CD14-positive monocyte (primary cell): Measurements from ENCODE around the gene DYNC2I2. TPM values are rescaled to one million over a fixed set of nuclear protein-coding genes. Genes with fewer than 3 reads are reported as not detected.

Source experiments
- DNase-seq, 3 donors: peaks; one replicate each; pipeline ENCODE4 v3.0.0-alpha.2; 2011 to 2022
- H2AFZ ChIP-seq: 2 replicates; pipeline ENCODE4 v1.6.0; 2012; ENCODE audit warnings: mild to moderate bottlenecking, low read depth, low read length, inconsistent platforms; ENCODE audit not compliant: insufficient read depth, poor library complexity, severe bottlenecking
- H3K27ac ChIP-seq, 2 donors: 1 replicate in 1 of 2; 2 replicates in 1 of 2; pipeline ENCODE4 v1.5.1; 2012 to 2013; ENCODE audit warnings: low read length in 2 of 2, control low read depth in 1 of 2, inconsistent platforms in 1 of 2, low read depth in 1 of 2, mild to moderate bottlenecking in 1 of 2
- H3K27me3 ChIP-seq, 2 donors: one replicate each; pipeline versions ENCODE4 v1.6.0 to v1.6.1; 2011 to 2013; ENCODE audit warnings: low read length in 2 of 2; ENCODE audit not compliant: control insufficient read depth in 2 of 2, insufficient read depth in 2 of 2
- H3K36me3 ChIP-seq, 2 donors: replicated peaks in 1 of 2; 1 replicate in 1 of 2; 2 replicates in 1 of 2; pipeline versions ENCODE4 v1.5.1 to v1.6.1; 2012 to 2013; ENCODE audit warnings: low read length in 2 of 2, control low read depth in 1 of 2, inconsistent platforms in 1 of 2, mild to moderate bottlenecking in 1 of 2; ENCODE audit not compliant: insufficient read depth in 2 of 2, control insufficient read depth in 1 of 2
- H3K4me1 ChIP-seq, 2 donors: 1 replicate in 1 of 2; 2 replicates in 1 of 2; pipeline versions ENCODE4 v1.5.1 to v1.6.1; 2012 to 2013; ENCODE audit warnings: low read length in 2 of 2, control low read depth in 1 of 2, inconsistent platforms in 1 of 2, mild to moderate bottlenecking in 1 of 2, moderate library complexity in 1 of 2; ENCODE audit not compliant: insufficient read depth in 2 of 2, control insufficient read depth in 1 of 2
- H3K4me2 ChIP-seq: replicated peaks from 2 replicates; pipeline ENCODE3; 2012; ENCODE audit warnings: low read length, moderate library complexity, mild to moderate bottlenecking; ENCODE audit not compliant: poor library complexity, severe bottlenecking; ENCODE audit errors: extremely low read depth
- H3K4me3 ChIP-seq, 3 experiments: fragments of 200-600 bp in 1 of 3; sonication (generic) in 1 of 3; replicated peaks in 1 of 3; 1 replicate in 2 of 3; 2 replicates in 1 of 3; pipeline ENCODE4 v1.5.1; 2011 to 2013; ENCODE audit warnings: low read length in 3 of 3, mild to moderate bottlenecking in 3 of 3, control low read depth in 2 of 3, low read depth in 2 of 3, inconsistent platforms in 1 of 3, moderate library complexity in 1 of 3
- H3K79me2 ChIP-seq: 2 replicates; pipeline ENCODE4 v1.6.0; 2012; ENCODE audit warnings: mild to moderate bottlenecking, control low read depth, inconsistent platforms, low read length, moderate library complexity; ENCODE audit not compliant: insufficient read depth
- H3K9ac ChIP-seq: 2 replicates; pipeline ENCODE4 v1.6.0; 2017; ENCODE audit warnings: low read length, mild to moderate bottlenecking; ENCODE audit not compliant: insufficient read depth, poor library complexity, severe bottlenecking
- H3K9me3 ChIP-seq, 2 donors: replicated peaks in 1 of 2; 1 replicate in 1 of 2; 2 replicates in 1 of 2; pipeline versions ENCODE4 v1.5.1 to v1.6.1; 2012 to 2013; ENCODE audit warnings: low read length in 2 of 2, control low read depth in 1 of 2; ENCODE audit not compliant: control insufficient read depth in 1 of 2, insufficient read depth in 1 of 2
- H4K20me1 ChIP-seq: 2 replicates; pipeline ENCODE4 v1.6.0; 2012; ENCODE audit warnings: mild to moderate bottlenecking, low read length, control low read depth, moderate library complexity; ENCODE audit not compliant: insufficient read depth
- H3K27ac Mint-ChIP-seq, 7 donors: one replicate each; pipeline ENCODE4 v1.8.0; 2020; ENCODE audit warnings: mild to moderate bottlenecking in 7 of 7, mixed read lengths in 7 of 7, moderate library complexity in 6 of 7, inconsistent platforms in 2 of 7
- H3K27me3 Mint-ChIP-seq, 3 donors: one replicate each; pipeline ENCODE4 v1.8.0; 2021 to 2022; ENCODE audit warnings: low read depth in 3 of 3, mild to moderate bottlenecking in 3 of 3, mixed read lengths in 3 of 3, moderate library complexity in 3 of 3, inconsistent platforms in 1 of 3
- H3K36me3 Mint-ChIP-seq, 2 donors: one replicate each; pipeline ENCODE4 v1.8.0; 2020; ENCODE audit warnings: mixed read lengths in 2 of 2, inconsistent platforms in 1 of 2, mild to moderate bottlenecking in 1 of 2
- H3K4me1 Mint-ChIP-seq: one replicate; pipeline ENCODE4 v1.8.0; 2020; ENCODE audit warnings: mild to moderate bottlenecking, mixed read lengths
- H3K4me3 Mint-ChIP-seq, 2 donors: one replicate each; pipeline ENCODE4 v1.8.0; 2020; ENCODE audit warnings: mild to moderate bottlenecking in 2 of 2, mixed read lengths in 2 of 2, moderate library complexity in 1 of 2
- H3K9me3 Mint-ChIP-seq, 7 donors: one replicate each; pipeline ENCODE4 v1.8.0; 2020 to 2022; ENCODE audit warnings: mixed read lengths in 7 of 7, mild to moderate bottlenecking in 6 of 7, moderate library complexity in 6 of 7, inconsistent platforms in 2 of 7
- CTCF ChIP-seq: fragments of 200-600 bp; IDR thresholded peaks from one replicate; pipeline ENCODE4 v1.8.0; 2022; ENCODE audit warnings: antibody characterized with exemption, mild to moderate bottlenecking
- WGBS: methylation state at CpG from one replicate; pipeline ENCODE4 v1.1.5; 2013; ENCODE audit warnings: missing lambda C conversion rate; ENCODE audit not compliant: insufficient coverage; 5-methylcytosine and 5-hydroxymethylcytosine counted together
- intact Hi-C, 2 donors: fragments of 100-400 bp; cut with micrococcal nuclease; formaldehyde crosslinking; loops; one replicate each; pipeline versions ENCODE4 v1.15.0 to v1.15.1; 2023
- polyA plus RNA-seq, 3 donors: library from polyadenylated mRNA; depleted of rRNA in 1 of 3; unstranded in 2 of 3; stranded (reverse) in 1 of 3; fragments of 300-500 nt in 2 of 3; fragments of >200 nt in 1 of 3; fragmentation: Illumina TruSeq in 2 of 3; gene quantifications; 1 replicate in 2 of 3; 2 replicates in 1 of 3; pipeline ENCODE4 v1.2.3, GENCODE V29; 2012 to 2021

The DYNC2I2 gene
- polyA plus RNA-seq, 3 donors, result 1.5 to 2.1 (median 1.9) TPM

- peaks cover 74 to 92% of the 10 kb centered on the region in 2 donors for H3K36me3 Mint-ChIP-seq
- peaks cover 0 to 2% (median 0%) of the 10 kb centered on the region in 3 donors for H3K27me3 Mint-ChIP-seq
- Histone ChIP-seq H3K36me3 (peaks cover 83 to 89% of the 10 kb centered on the region in 2 donors), H3K9ac (no peak overlapping the region), H3K4me3 (no peak overlapping the region), H3K9me3 (no peaks in the 10 kb centered on the region), H3K27ac (no peak overlapping the region), H3K4me1 (no peaks in the 10 kb centered on the region), H4K20me1 (no peaks in the 10 kb centered on the region), H2AFZ (no peak overlapping the region), H3K79me2 (no peaks in the 10 kb centered on the region), H3K27me3 (no peaks in the 10 kb centered on the region), H3K4me2 (no peak overlapping the region)
- DNase-seq, result no peak
- intact Hi-C loops, result no loop called here
- WGBS, result 97% methylated on average over 8 of the region's 8 CpGs
- no peak for TF ChIP-seq CTCF
- H3K4me3 Mint-ChIP-seq, result no peak overlapping the region
- peak overlapping the region in 3 of 7 donors; percentile 3 to 55 (median 26) for H3K27ac Mint-ChIP-seq
- no peaks in the 10 kb centered on the region for H3K9me3 Mint-ChIP-seq
- H3K4me1 Mint-ChIP-seq, result no peaks in the 10 kb centered on the region
Measured at GRCh38 chr9:128617943-128618342, 38.7 kb downstream of the DYNC2I2 start.

GRCh38 chr9:128615571-128615970 lies 41.1 kb downstream of the DYNC2I2 start:
- over 99% methylated on average over 12 of the region's 12 CpGs for WGBS
- Histone ChIP-seq H3K79me2 (no peaks in the 10 kb centered on the region), H3K9me3 (no peaks in the 10 kb centered on the region), H2AFZ (no peak overlapping the region), H4K20me1 (no peaks in the 10 kb centered on the region), H3K4me3 (no peak overlapping the region), H3K27ac (no peak overlapping the region), H3K27me3 (no peaks in the 10 kb centered on the region), H3K4me1 (no peaks in the 10 kb centered on the region), H3K36me3 (peaks cover 86 to 94% of the 10 kb centered on the region in 2 donors), H3K9ac (no peak overlapping the region), H3K4me2 (no peak overlapping the region)
- peaks cover 0 to 2% (median 0%) of the 10 kb centered on the region in 3 donors for H3K27me3 Mint-ChIP-seq
- no peak for TF ChIP-seq CTCF
- peak overlapping the region in 1 of 7 donors; percentile 19 for H3K27ac Mint-ChIP-seq
- DNase-seq, result no peak
- no peak overlapping the region for H3K4me3 Mint-ChIP-seq
- H3K4me1 Mint-ChIP-seq, result no peaks in the 10 kb centered on the region
- peaks cover 73 to 89% of the 10 kb centered on the region in 2 donors for H3K36me3 Mint-ChIP-seq
- no peaks in the 10 kb centered on the region for H3K9me3 Mint-ChIP-seq
- intact Hi-C loops, result no loop called here
